ENCODE data around the gene IFNA17. TPM values are rescaled to one million over a fixed set of nuclear protein-coding genes. Genes with fewer than 3 reads are reported as not detected.

The IFNA17 gene
- total RNA-seq, result not detected in 2 replicates

DNA sequence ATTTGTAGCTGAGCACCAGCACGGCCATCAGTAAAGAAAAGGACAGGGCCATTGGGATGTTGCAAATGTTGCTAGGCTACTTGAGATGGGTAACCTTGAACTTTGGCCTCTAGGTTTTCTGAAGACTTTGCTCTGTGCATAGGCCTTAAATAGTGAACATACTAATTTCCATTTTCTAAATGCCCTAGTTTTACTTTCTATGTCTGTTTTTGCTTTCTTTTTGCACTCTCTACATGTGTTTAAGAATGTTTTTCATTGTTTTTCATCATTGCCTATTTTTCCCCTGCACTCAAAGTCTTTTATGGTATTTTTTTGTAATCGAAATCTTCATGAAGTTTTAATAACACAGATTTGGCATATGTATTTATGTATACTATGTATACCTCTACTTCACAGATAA, at the start of gene IFNA17:
IFNA17 (minus strand) TSS at position 101 of the 400 bp plus-strand sequence; CDS start at position 52, 49 bp downstream.

DNA sequence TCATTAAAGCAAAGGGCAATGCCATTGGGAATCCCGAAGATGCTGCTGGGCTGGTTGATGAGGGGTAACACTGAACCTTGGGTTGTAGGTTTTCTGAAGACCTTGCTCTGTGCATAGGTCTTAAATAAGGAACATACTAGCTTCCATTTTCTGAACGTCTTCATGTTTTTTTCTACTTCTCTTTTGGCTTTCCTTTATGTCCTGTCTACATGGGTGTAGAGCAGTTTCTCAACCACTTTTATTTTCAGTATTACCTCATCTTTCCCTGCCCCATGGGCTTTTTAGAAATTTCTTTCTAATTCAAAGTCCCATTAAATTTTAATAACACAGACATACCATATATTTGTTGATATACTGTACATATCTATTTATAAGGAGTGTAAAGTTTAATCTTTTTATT, 11.9 kb upstream of the IFNA17 start, which contains the start of gene IFNA14:
IFNA14 (minus strand) TSS at position 95 of the 400 bp plus-strand sequence; CDS start at position 25, 70 bp downstream.

DNA sequence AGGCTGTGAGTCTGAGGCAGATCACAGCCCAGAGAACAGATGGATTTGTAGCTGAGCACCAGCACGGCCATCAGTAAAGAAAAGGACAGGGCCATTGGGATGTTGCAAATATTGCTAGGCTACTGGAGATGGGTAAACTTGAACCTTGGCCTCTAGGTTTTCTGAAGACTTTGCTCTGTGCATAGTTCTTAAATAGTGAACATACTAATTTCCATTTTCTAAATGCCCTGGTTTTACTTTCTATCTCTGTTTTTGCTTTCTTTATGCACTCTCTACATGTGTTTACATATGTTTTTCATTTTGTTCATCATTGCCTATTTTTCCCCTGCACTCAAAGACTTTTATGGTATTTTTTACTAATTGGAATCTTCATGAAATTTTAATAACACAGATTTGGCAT, 10.8 kb downstream of the IFNA17 start, which contains the start of gene IFNA16:
IFNA16 (minus strand) TSS at position 101 of the 400 bp plus-strand sequence; CDS start at position 95, 6 bp downstream.

DNA sequence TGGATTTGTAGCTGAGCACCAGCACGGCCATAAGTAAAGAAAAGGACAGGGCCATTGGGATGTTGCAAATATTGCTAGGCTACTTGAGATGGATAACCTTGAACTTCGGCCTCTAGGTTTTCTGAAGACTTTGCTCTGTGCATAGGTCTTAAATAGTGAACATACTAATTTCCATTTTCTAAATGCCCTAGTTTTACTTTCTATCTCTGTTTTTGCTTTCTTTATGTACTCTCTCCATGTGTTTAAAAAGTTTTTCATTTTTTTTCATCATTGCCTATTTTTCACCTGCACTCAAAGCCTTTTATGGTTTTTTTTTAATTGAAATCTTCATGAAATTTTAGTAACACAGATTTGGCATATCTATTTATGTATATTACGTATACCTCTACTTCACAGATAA, 21.0 kb downstream of the IFNA17 start, which contains the start of gene IFNA10:
IFNA10 (minus strand) TSS at position 101 of the 400 bp plus-strand sequence; CDS start at position 55, 46 bp downstream.

GRCh38 chr9:21202105-21202504, 25.9 kb downstream of the IFNA17 start, which contains the start of gene IFNA7:
TSS of gene IFNA7 (minus strand) at chr9:21202205. CDS start at chr9:21202165, 40 bp downstream.

DNA sequence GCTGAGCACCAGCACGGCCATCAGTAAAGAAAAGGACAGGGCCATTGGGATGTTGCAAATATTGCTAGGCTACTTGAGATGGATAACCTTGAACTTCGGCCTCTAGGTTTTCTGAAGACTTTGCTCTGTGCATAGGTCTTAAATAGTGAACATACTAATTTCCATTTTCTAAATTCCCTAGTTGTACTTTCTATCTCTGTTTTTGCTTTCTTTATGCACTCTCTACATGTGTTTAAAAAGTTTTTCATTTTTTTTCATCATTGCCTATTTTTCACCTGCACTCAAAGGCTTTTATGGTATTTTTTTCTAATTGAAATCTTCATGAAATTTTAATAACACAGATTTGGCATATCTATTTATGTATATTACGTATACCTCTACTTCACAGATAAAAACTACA, 40.5 kb downstream of the IFNA17 start, which contains the start of gene IFNA4:
IFNA4 (minus strand) TSS at position 101 of the 400 bp plus-strand sequence; CDS start at position 45, 56 bp downstream.

Other genes with a start within 250 kb of the IFNA17 start
- gene HACD4, start 196.6 kb downstream of the IFNA17 start, total RNA-seq, result 2.3 and 3.4 TPM in 2 replicates
- gene IFNB1, start 150.3 kb downstream of the IFNA17 start, total RNA-seq, result not detected in 2 replicates
- not detected in 2 replicates for gene IFNW1, start 86.4 kb downstream of the IFNA17 start, total RNA-seq
- gene IFNA21, start 61.6 kb downstream of the IFNA17 start, total RNA-seq, result not detected in 2 replicates
- gene IFNA4, start 40.6 kb downstream of the IFNA17 start, total RNA-seq, result not detected in 2 replicates
- not detected in 2 replicates for gene IFNA7, start 26.0 kb downstream of the IFNA17 start, total RNA-seq
- gene IFNA10, start 21.1 kb downstream of the IFNA17 start, total RNA-seq, result not detected in 2 replicates
- not detected in 2 replicates for gene IFNA16, start 10.9 kb downstream of the IFNA17 start, total RNA-seq
- gene IFNA14, start 11.8 kb upstream of the IFNA17 start, total RNA-seq, result not detected in 2 replicates
- gene IFNA5, start 77.1 kb upstream of the IFNA17 start, total RNA-seq, result not detected in 2 replicates
- 15.2 and 17.8 TPM in 2 replicates for gene KLHL9, start 107.2 kb upstream of the IFNA17 start, total RNA-seq
- gene IFNA6, start 122.7 kb upstream of the IFNA17 start, total RNA-seq, result not detected in 2 replicates
- gene IFNA13, start 139.8 kb upstream of the IFNA17 start, total RNA-seq, result not detected in 2 replicates
- gene IFNA2, start 157.2 kb upstream of the IFNA17 start, total RNA-seq, result not detected in 2 replicates
- gene IFNA8, start 180.9 kb upstream of the IFNA17 start, total RNA-seq, result not detected in 2 replicates
- gene IFNA1, start 212.2 kb upstream of the IFNA17 start, total RNA-seq, result not detected in 2 replicates